DND-41 (cell line): ENCODE results near the gene HOXA13.
A peak's percentile ranks its signal among the peaks of the same experiment; 100 is the strongest.

Experiments used
- ATAC-seq: fragments of 200-7000 bp; cut with Tn5 transposase; 3 replicates; pipeline ENCODE4 v1.9.1; 2021; ENCODE audit warnings: low read depth; ENCODE audit not compliant: insufficient read depth
- DNase-seq: peaks from one replicate; pipeline ENCODE4 v3.0.0-alpha.2; 2020
- H2AFZ ChIP-seq: 2 replicates; pipeline ENCODE4 v1.6.0; 2012; ENCODE audit warnings: low read depth, low read length
- H3K27ac ChIP-seq: 2 replicates; pipeline ENCODE4 v1.5.1; 2012; ENCODE audit warnings: low read length, inconsistent platforms
- H3K27me3 ChIP-seq: fragments of 200-600 bp; sonication (generic); 2 replicates; pipeline ENCODE4 v1.6.0; 2012; ENCODE audit warnings: low read length, mild to moderate bottlenecking, inconsistent platforms; ENCODE audit not compliant: insufficient read depth, poor library complexity
- H3K36me3 ChIP-seq: 2 replicates; pipeline ENCODE4 v1.5.1; 2012; ENCODE audit warnings: low read length, inconsistent platforms; ENCODE audit not compliant: insufficient read depth
- H3K4me1 ChIP-seq: 2 replicates; pipeline ENCODE4 v1.5.1; 2012; ENCODE audit warnings: mild to moderate bottlenecking, low read length; ENCODE audit not compliant: insufficient read depth
- H3K4me2 ChIP-seq: 2 replicates; pipeline ENCODE4 v1.6.0; 2012; ENCODE audit warnings: mild to moderate bottlenecking, moderate library complexity, low read length, inconsistent platforms; ENCODE audit not compliant: insufficient read depth
- H3K4me3 ChIP-seq, 2 experiments: fragments of 200-600 bp in 1 of 2; shearing (Covaris generic) in 1 of 2; 2 replicates each; pipeline ENCODE4 v1.5.1; 2012 to 2016; ENCODE audit warnings: inconsistent platforms in 2 of 2, low read length in 2 of 2, mild to moderate bottlenecking in 2 of 2, low read depth in 1 of 2, moderate library complexity in 1 of 2
- H3K79me2 ChIP-seq: 2 replicates; pipeline ENCODE4 v1.6.0; 2012; ENCODE audit warnings: low read length, inconsistent platforms; ENCODE audit not compliant: insufficient read depth
- H3K9ac ChIP-seq: 2 replicates; pipeline ENCODE4 v1.6.0; 2012; ENCODE audit warnings: low read depth, mild to moderate bottlenecking, inconsistent platforms, low read length, moderate library complexity
- H3K9me3 ChIP-seq: 2 replicates; pipeline ENCODE4 v1.5.1; 2012; ENCODE audit warnings: low read length, moderate library complexity, mild to moderate bottlenecking, inconsistent platforms; ENCODE audit not compliant: insufficient read depth, severe bottlenecking
- H4K20me1 ChIP-seq: 2 replicates; pipeline ENCODE4 v1.6.0; 2012; ENCODE audit warnings: low read length; ENCODE audit not compliant: insufficient read depth
- CTCF ChIP-seq: IDR thresholded peaks from 2 replicates; pipeline ENCODE4 v1.5.1; 2012; ENCODE audit warnings: borderline replicate concordance, low read length, moderate library complexity, mild to moderate bottlenecking; ENCODE audit not compliant: poor library complexity, severe bottlenecking; ENCODE audit errors: extremely low read depth
- EZH2 ChIP-seq: IDR thresholded peaks from 3 replicates; pipeline ENCODE4 v1.6.1; 2012; ENCODE audit warnings: borderline replicate concordance, low read depth, mild to moderate bottlenecking, moderate library complexity, low read length, inconsistent platforms; ENCODE audit not compliant: severe bottlenecking

The HOXA13 gene

DNA sequence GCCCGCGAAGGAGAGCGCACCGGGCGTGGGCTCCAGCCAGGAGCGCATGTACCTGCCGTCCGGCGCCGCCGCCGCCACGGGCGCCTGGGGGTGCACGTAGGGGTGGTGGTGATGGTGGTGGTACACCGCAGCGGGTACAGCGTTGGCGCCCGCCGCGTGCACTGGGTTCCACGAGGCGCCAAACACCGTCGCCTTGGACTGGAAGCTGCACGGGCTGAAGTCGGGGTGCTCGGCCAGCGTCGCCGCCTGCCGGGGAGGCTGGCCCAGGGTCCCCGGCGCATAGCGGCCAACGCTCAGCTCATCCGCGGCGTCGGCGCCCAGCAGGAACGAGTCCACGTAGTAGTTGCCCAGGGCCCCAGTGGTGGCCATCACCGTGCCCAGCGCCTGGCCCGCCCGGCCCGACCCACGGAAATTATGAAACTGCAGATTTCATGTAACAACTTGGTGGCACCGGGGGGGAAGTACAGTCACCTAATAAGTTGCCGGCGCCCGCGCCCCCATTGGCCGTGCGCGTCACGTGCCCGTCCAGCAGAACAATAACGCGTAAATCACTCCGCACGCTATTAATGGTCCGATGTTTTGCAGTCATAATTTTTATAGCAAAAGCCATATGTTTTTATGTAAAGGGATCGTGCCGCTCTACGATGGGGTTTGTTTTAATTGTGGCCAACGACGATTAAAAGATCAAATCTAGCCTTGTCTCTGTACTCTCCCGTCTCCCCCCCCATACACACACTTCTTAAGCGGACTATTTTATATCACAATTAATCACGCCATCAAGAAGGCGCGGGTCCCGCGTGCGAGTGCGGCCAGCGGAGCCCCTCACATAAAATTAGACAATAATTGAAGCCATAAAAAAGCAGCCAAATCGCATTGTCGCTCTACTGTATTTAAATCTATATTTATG, 34.5 kb downstream of the HOXA13 start, which contains the start of gene HOXA9:
TSS of gene HOXA9 (minus strand) at position 449 of the 907 bp plus-strand sequence. CDS start at position 369, 80 bp downstream.
- no peak for DNase-seq
- no peak for TF ChIP-seq EZH2

DNA sequence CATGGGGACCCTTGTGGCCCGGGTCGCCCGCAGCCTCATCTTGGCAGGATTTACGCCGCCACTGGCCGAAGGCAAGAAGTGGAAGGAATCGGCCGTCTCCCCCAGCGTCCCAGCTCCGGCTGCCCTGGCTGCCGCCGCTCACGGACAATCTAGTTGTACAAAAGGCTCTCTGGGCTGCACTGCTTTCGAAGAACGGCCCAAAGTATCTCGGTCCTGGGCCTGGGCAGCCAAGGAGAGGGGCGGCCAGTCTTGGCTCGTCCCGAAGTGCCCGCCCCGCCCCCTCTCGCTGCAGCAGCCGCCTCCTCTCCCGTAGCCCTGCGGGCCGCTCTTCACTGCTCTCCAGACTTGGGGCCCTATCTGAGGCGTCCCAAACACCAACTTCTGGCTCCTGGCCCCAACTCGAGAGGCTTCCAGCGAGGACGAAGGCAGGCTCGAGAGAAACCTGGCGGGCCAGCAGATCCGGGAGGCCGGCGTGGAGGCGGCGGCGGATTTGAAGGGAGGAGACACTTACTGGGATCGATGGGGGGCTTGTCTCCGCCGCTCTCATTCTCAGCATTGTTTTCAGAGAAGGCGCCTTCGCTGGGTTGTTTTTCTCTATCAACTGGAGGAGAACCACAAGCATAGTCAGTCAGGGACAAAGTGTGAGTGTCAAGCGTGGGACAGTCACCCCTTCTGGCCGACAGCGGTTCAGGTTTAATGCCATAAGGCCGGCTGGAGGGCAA, 35.4 kb downstream of the HOXA13 start:
- Histone ChIP-seq H3K27ac (no peak overlapping the region), H3K9ac (no peak overlapping the region), H3K27me3 (no peaks in the 10 kb centered on the region), H3K4me2 (no peak overlapping the region), H3K36me3 (no peaks in the 10 kb centered on the region), H3K4me3 (no peak overlapping the region), H3K4me1 (peaks cover 15% of the 10 kb centered on the region), H3K79me2 (no peaks in the 10 kb centered on the region), H4K20me1 (no peaks in the 10 kb centered on the region), H2AFZ (no peak overlapping the region), H3K9me3 (no peaks in the 10 kb centered on the region)
- ATAC-seq (no peak), DNase-seq (no peak)
- TF ChIP-seq EZH2 (no peak), CTCF (no peak)

More for the DNA sequence above, 34.5 kb downstream of the HOXA13 start, which contains the start of gene HOXA9:
- Histone ChIP-seq H3K27me3 (no peaks in the 10 kb centered on the region), H2AFZ (no peak within 1 kb of the TSS), H3K36me3 (no peaks in the 10 kb centered on the region), H3K4me2 (no peak within 1 kb of the TSS), H3K79me2 (no peaks in the 10 kb centered on the region), H3K9ac (no peak within 1 kb of the TSS), H3K4me3 (no peak within 1 kb of the TSS), H3K9me3 (no peaks in the 10 kb centered on the region), H3K4me1 (peaks cover 10% of the 10 kb centered on the region), H3K27ac (no peak within 1 kb of the TSS), H4K20me1 (no peaks in the 10 kb centered on the region)
- ATAC-seq, result no peak

GRCh38 chr7:27164045-27164366, 35.9 kb downstream of the HOXA13 start:
- no peak for ATAC-seq
- Histone ChIP-seq H3K4me2 (no peak overlapping the region), H3K27ac (no peak overlapping the region), H3K9me3 (no peaks in the 10 kb centered on the region), H3K4me3 (no peak overlapping the region), H3K9ac (no peak overlapping the region), H4K20me1 (no peaks in the 10 kb centered on the region), H3K36me3 (no peaks in the 10 kb centered on the region), H3K79me2 (no peaks in the 10 kb centered on the region), H3K4me1 (peaks cover 15% of the 10 kb centered on the region), H3K27me3 (no peaks in the 10 kb centered on the region), H2AFZ (0 out of 2 replicates have a peak overlapping the region, but pooled peaks have one; percentile 16)
- TF ChIP-seq CTCF (no peak), EZH2 (no peak)
- DNase-seq, result no peak
